DOHH2 (cell line): ENCODE results near the gene SPDL1.

Source experiments
- H3F3A ChIP-seq: fragments of 200-600 bp; sonication (generic), shearing (Covaris generic); 2 replicates; pipeline ENCODE4 v1.6.0; 2016; ENCODE audit warnings: antibody characterized with exemption, mild to moderate bottlenecking; ENCODE audit not compliant: control insufficient read depth, insufficient read depth
- H3K27ac ChIP-seq: fragments of 200-600 bp; sonication (generic); 2 replicates; pipeline ENCODE4 v1.5.1; 2014; ENCODE audit warnings: low read depth, mild to moderate bottlenecking, low read length, moderate library complexity
- H3K27me3 ChIP-seq: fragments of 200-600 bp; sonication (generic); 2 replicates; pipeline ENCODE4 v1.6.1; 2014; ENCODE audit warnings: mild to moderate bottlenecking, low read length, mixed read lengths; ENCODE audit not compliant: control insufficient read depth
- H3K36me3 ChIP-seq: fragments of 200-600 bp; sonication (generic); 2 replicates; pipeline ENCODE4 v1.6.1; 2014; ENCODE audit warnings: mild to moderate bottlenecking, low read length, moderate library complexity, mixed read lengths; ENCODE audit not compliant: control insufficient read depth
- H3K4me1 ChIP-seq: fragments of 200-600 bp; sonication (generic); 2 replicates; pipeline ENCODE4 v1.6.1; 2014; ENCODE audit warnings: mild to moderate bottlenecking, low read length, mixed read lengths; ENCODE audit not compliant: control insufficient read depth
- H3K4me2 ChIP-seq: fragments of 200-600 bp; sonication (generic); 2 replicates; pipeline ENCODE4 v1.6.0; 2014; ENCODE audit warnings: mild to moderate bottlenecking, low read length, moderate library complexity
- H3K4me3 ChIP-seq: fragments of 200-600 bp; sonication (generic); 2 replicates; pipeline ENCODE4 v1.5.1; 2014; ENCODE audit warnings: mild to moderate bottlenecking, low read length, mixed read lengths
- H3K79me2 ChIP-seq: fragments of 200-600 bp; sonication (generic); 2 replicates; pipeline ENCODE4 v1.6.1; 2014; ENCODE audit warnings: mild to moderate bottlenecking, low read length, mixed read lengths; ENCODE audit not compliant: control insufficient read depth
- H3K9me2 ChIP-seq: fragments of 200-600 bp; sonication (generic); replicated peaks from 2 replicates; pipeline ENCODE4 v1.6.1; 2014; ENCODE audit warnings: mild to moderate bottlenecking, low read length, mixed read lengths; ENCODE audit not compliant: control insufficient read depth
- H3K9me3 ChIP-seq: fragments of 200-600 bp; sonication (generic); 2 replicates; pipeline ENCODE4 v1.6.1; 2014; ENCODE audit warnings: antibody characterized with exemption, low read length, mixed read lengths; ENCODE audit not compliant: control insufficient read depth, insufficient read depth
- H4K20me1 ChIP-seq: fragments of 200-600 bp; sonication (generic); 2 replicates; pipeline ENCODE4 v1.6.0; 2014; ENCODE audit warnings: low read depth, mild to moderate bottlenecking, antibody characterized with exemption, low read length, moderate library complexity; ENCODE audit not compliant: control insufficient read depth, insufficient read depth
- CTCF ChIP-seq: fragments of 200-600 bp; sonication (generic); IDR thresholded peaks from one replicate; pipeline ENCODE4 v1.5.1; 2014; ENCODE audit warnings: antibody characterized with exemption, mild to moderate bottlenecking, low read depth, low read length; ENCODE audit not compliant: poor library complexity, severe bottlenecking
- EZH2phosphoT487 ChIP-seq: fragments of 200-600 bp; sonication (generic); IDR thresholded peaks from 2 replicates; pipeline ENCODE4 v1.6.1; 2017; ENCODE audit warnings: borderline replicate concordance, mild to moderate bottlenecking, antibody characterized with exemption, low read length, moderate library complexity, mixed read lengths

Gene SPDL1

GRCh38 chr5:169563369-169563768, 20.2 kb upstream of the SPDL1 start:
- H3K4me2 ChIP-seq: no peak overlapping the region
- H3K4me3 ChIP-seq: no peak overlapping the region
- H3K36me3 ChIP-seq: no peaks in the 10 kb centered on the region
- no peaks in the 10 kb centered on the region for H3K9me3 ChIP-seq
- H4K20me1 ChIP-seq: no peaks in the 10 kb centered on the region
- H3K27me3 ChIP-seq: peaks cover 18% of the 10 kb centered on the region
- no peaks in the 10 kb centered on the region for H3K9me2 ChIP-seq
- no peak overlapping the region for H3K27ac ChIP-seq
- H3K4me1 ChIP-seq: no peaks in the 10 kb centered on the region
- no peak for TF ChIP-seq CTCF
- TF ChIP-seq EZH2phosphoT487: no peak
- no peaks in the 10 kb centered on the region for H3F3A ChIP-seq
- H3K79me2 ChIP-seq: no peaks in the 10 kb centered on the region

- Histone ChIP-seq H3K27me3 (peaks cover 24% of the 10 kb centered on the region), H3K36me3 (no peaks in the 10 kb centered on the region), H3K79me2 (no peaks in the 10 kb centered on the region), H3K9me2 (no peaks in the 10 kb centered on the region), H3K4me2 (no peak overlapping the region), H3K4me3 (no peak overlapping the region), H3K4me1 (no peaks in the 10 kb centered on the region), H3K9me3 (no peaks in the 10 kb centered on the region), H4K20me1 (no peaks in the 10 kb centered on the region), H3K27ac (no peak overlapping the region), H3F3A (no peaks in the 10 kb centered on the region)
- TF ChIP-seq EZH2phosphoT487 (no peak), CTCF (no peak)
Measured at GRCh38 chr5:169566202-169566601, 17.4 kb upstream of the SPDL1 start.

- no peak overlapping the region for H3K27ac ChIP-seq
- H3K4me1 ChIP-seq: no peaks in the 10 kb centered on the region
- H3K9me2 ChIP-seq: no peaks in the 10 kb centered on the region
- no peak overlapping the region for H3K4me2 ChIP-seq
- H3K9me3 ChIP-seq: no peaks in the 10 kb centered on the region
- no peaks in the 10 kb centered on the region for H3F3A ChIP-seq
- no peaks in the 10 kb centered on the region for H3K79me2 ChIP-seq
- H3K27me3 ChIP-seq: peaks cover 24% of the 10 kb centered on the region
- H4K20me1 ChIP-seq: no peaks in the 10 kb centered on the region
- H3K36me3 ChIP-seq: no peaks in the 10 kb centered on the region
- TF ChIP-seq EZH2phosphoT487: no peak
- TF ChIP-seq CTCF: no peak
- H3K4me3 ChIP-seq: no peak overlapping the region
Measured at GRCh38 chr5:169567079-169567478, 16.5 kb upstream of the SPDL1 start.

- no peaks in the 10 kb centered on the region for H3F3A ChIP-seq
- no peak for TF ChIP-seq EZH2phosphoT487
- no peak for TF ChIP-seq CTCF
- no peaks in the 10 kb centered on the region for H3K36me3 ChIP-seq
- no peak overlapping the region for H3K4me3 ChIP-seq
- no peaks in the 10 kb centered on the region for H3K79me2 ChIP-seq
- H3K9me3 ChIP-seq: no peaks in the 10 kb centered on the region
- no peak overlapping the region for H3K4me2 ChIP-seq
- no peaks in the 10 kb centered on the region for H4K20me1 ChIP-seq
- peaks cover 21% of the 10 kb centered on the region for H3K27me3 ChIP-seq
- H3K27ac ChIP-seq: no peak overlapping the region
- no peaks in the 10 kb centered on the region for H3K9me2 ChIP-seq
- H3K4me1 ChIP-seq: no peaks in the 10 kb centered on the region
Measured at GRCh38 chr5:169569513-169569912, 14.1 kb upstream of the SPDL1 start.
